ENCODE results near the gene PTPRK. TPM values are rescaled to one million over a fixed set of nuclear protein-coding genes. Genes with fewer than 3 reads are reported as not detected.

PTPRK gene
- polyA plus RNA-seq, 2 donors: 4.3 to 5.1 TPM

GRCh38 chr6:128278836-128279235 is 241.6 kb downstream of the PTPRK start:
- Histone ChIP-seq H3K4me1 (ENCODE audit: control insufficient read depth in 2 of 2, insufficient read depth in 2 of 2, low read length in 1 of 2) (no peaks in the 10 kb centered on the region), H3K27ac (ENCODE audit: low read depth in 2 of 2, low read length in 1 of 2) (no peak overlapping the region), H3K36me3 (ENCODE audit: control insufficient read depth in 2 of 2, insufficient read depth in 2 of 2, low read length in 1 of 2) (no peaks in the 10 kb centered on the region), H3K9me3 (ENCODE audit: control insufficient read depth in 2 of 2, insufficient read depth in 1 of 2, low read depth in 1 of 2, low read length in 1 of 2) (no peaks in the 10 kb centered on the region), H3K27me3 (ENCODE audit: control insufficient read depth in 1 of 2, insufficient read depth in 2 of 2, low read length in 2 of 2) (no peaks in the 10 kb centered on the region), H3K4me3 (ENCODE audit: low read depth in 1 of 2, low read length in 2 of 2) (no peak overlapping the region)
- 94% methylated on average over 1 of the region's 1 CpG for WGBS, 2 donors

- 85 to 89% methylated on average over 3 of the region's 3 CpGs for WGBS, 2 donors
- Histone ChIP-seq H3K4me3 (ENCODE audit: low read depth in 1 of 2, low read length in 2 of 2) (no peak overlapping the region), H3K36me3 (ENCODE audit: control insufficient read depth in 2 of 2, insufficient read depth in 2 of 2, low read length in 1 of 2) (no peaks in the 10 kb centered on the region), H3K9me3 (ENCODE audit: control insufficient read depth in 2 of 2, insufficient read depth in 1 of 2, low read depth in 1 of 2, low read length in 1 of 2) (no peaks in the 10 kb centered on the region), H3K27ac (ENCODE audit: low read depth in 2 of 2, low read length in 1 of 2) (no peak overlapping the region), H3K4me1 (ENCODE audit: control insufficient read depth in 2 of 2, insufficient read depth in 2 of 2, low read length in 1 of 2) (no peaks in the 10 kb centered on the region), H3K27me3 (ENCODE audit: control insufficient read depth in 1 of 2, insufficient read depth in 2 of 2, low read length in 2 of 2) (no peaks in the 10 kb centered on the region)
Measured at GRCh38 chr6:128277379-128277778, 243.0 kb downstream of the PTPRK start.

GRCh38 chr6:128276311-128276710 is 244.1 kb downstream of the PTPRK start:
- H3K27me3 ChIP-seq (ENCODE audit: control insufficient read depth in 1 of 2, insufficient read depth in 2 of 2, low read length in 2 of 2): no peaks in the 10 kb centered on the region
- H3K36me3 ChIP-seq (ENCODE audit: control insufficient read depth in 2 of 2, insufficient read depth in 2 of 2, low read length in 1 of 2): no peaks in the 10 kb centered on the region
- no peak overlapping the region for H3K27ac ChIP-seq (ENCODE audit: low read depth in 2 of 2, low read length in 1 of 2)
- H3K9me3 ChIP-seq (ENCODE audit: control insufficient read depth in 2 of 2, insufficient read depth in 1 of 2, low read depth in 1 of 2, low read length in 1 of 2): no peaks in the 10 kb centered on the region
- no peaks in the 10 kb centered on the region for H3K4me1 ChIP-seq (ENCODE audit: control insufficient read depth in 2 of 2, insufficient read depth in 2 of 2, low read length in 1 of 2)
- no peak overlapping the region for H3K4me3 ChIP-seq (ENCODE audit: low read depth in 1 of 2, low read length in 2 of 2)

DNA sequence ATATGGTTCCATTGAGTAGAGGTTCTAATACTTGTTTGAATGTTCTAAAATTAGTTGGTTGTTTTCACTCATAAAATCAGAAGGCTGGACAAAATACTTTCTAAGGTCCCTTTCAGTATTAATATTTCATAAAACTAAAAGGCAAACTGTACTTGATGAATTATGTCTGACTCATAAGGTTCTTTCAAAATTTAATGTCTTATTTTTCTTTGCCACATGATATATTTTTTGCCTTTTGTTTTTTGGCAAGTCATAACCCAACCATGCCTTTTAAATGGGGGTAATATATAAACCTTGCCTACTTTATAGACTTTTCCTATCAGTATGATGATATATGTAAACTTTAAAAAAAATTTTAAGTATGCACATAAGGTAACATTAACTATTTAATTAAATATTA is 244.7 kb downstream of the PTPRK start:
- Histone ChIP-seq H3K4me3 (ENCODE audit: low read depth in 1 of 2, low read length in 2 of 2) (no peak overlapping the region), H3K27me3 (ENCODE audit: control insufficient read depth in 1 of 2, insufficient read depth in 2 of 2, low read length in 2 of 2) (no peaks in the 10 kb centered on the region), H3K36me3 (ENCODE audit: control insufficient read depth in 2 of 2, insufficient read depth in 2 of 2, low read length in 1 of 2) (no peaks in the 10 kb centered on the region), H3K27ac (ENCODE audit: low read depth in 2 of 2, low read length in 1 of 2) (no peak overlapping the region), H3K9me3 (ENCODE audit: control insufficient read depth in 2 of 2, insufficient read depth in 1 of 2, low read depth in 1 of 2, low read length in 1 of 2) (no peaks in the 10 kb centered on the region), H3K4me1 (ENCODE audit: control insufficient read depth in 2 of 2, insufficient read depth in 2 of 2, low read length in 1 of 2) (no peaks in the 10 kb centered on the region)

- 73 to 83% methylated on average over 1 of the region's 1 CpG for WGBS, 2 donors
- no peaks in the 10 kb centered on the region for H3K4me1 ChIP-seq (ENCODE audit: control insufficient read depth in 2 of 2, insufficient read depth in 2 of 2, low read length in 1 of 2)
- H3K9me3 ChIP-seq (ENCODE audit: control insufficient read depth in 2 of 2, insufficient read depth in 1 of 2, low read depth in 1 of 2, low read length in 1 of 2): no peaks in the 10 kb centered on the region
- no peak overlapping the region for H3K4me3 ChIP-seq (ENCODE audit: low read depth in 1 of 2, low read length in 2 of 2)
- no peaks in the 10 kb centered on the region for H3K36me3 ChIP-seq (ENCODE audit: control insufficient read depth in 2 of 2, insufficient read depth in 2 of 2, low read length in 1 of 2)
- no peak overlapping the region for H3K27ac ChIP-seq (ENCODE audit: low read depth in 2 of 2, low read length in 1 of 2)
- no peaks in the 10 kb centered on the region for H3K27me3 ChIP-seq (ENCODE audit: control insufficient read depth in 1 of 2, insufficient read depth in 2 of 2, low read length in 2 of 2)
Measured at GRCh38 chr6:128275030-128275429, 245.4 kb downstream of the PTPRK start.

DNA sequence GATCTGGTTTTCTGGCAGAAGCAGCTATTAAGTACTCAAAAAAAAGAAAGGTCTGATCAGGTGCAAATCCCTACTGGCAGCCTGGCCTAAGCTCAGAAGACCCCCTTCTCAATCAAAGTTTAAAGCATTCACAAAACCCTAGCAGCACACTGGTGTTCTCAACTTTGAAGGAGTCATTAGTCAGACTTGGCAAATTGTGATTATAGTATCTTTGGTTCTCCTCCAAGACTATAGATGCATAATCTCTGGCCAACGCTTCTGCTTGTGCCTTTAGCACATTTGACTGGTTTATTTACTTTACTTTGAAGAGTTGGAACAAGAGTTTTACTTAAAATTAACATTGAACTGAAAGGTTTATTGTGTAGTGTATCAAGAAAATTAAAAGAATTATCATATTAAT is 248.9 kb downstream of the PTPRK start:
- Histone ChIP-seq H3K27ac (ENCODE audit: low read depth in 2 of 2, low read length in 1 of 2) (no peak overlapping the region), H3K4me3 (ENCODE audit: low read depth in 1 of 2, low read length in 2 of 2) (no peak overlapping the region), H3K27me3 (ENCODE audit: control insufficient read depth in 1 of 2, insufficient read depth in 2 of 2, low read length in 2 of 2) (no peaks in the 10 kb centered on the region), H3K9me3 (ENCODE audit: control insufficient read depth in 2 of 2, insufficient read depth in 1 of 2, low read depth in 1 of 2, low read length in 1 of 2) (no peaks in the 10 kb centered on the region), H3K4me1 (ENCODE audit: control insufficient read depth in 2 of 2, insufficient read depth in 2 of 2, low read length in 1 of 2) (no peaks in the 10 kb centered on the region), H3K36me3 (ENCODE audit: control insufficient read depth in 2 of 2, insufficient read depth in 2 of 2, low read length in 1 of 2) (no peaks in the 10 kb centered on the region)
- WGBS, 2 donors: 30 to 41% methylated on average over 1 of the region's 1 CpG

GRCh38 chr6:128271011-128271410 is 249.4 kb downstream of the PTPRK start:
- H3K9me3 ChIP-seq (ENCODE audit: control insufficient read depth in 2 of 2, insufficient read depth in 1 of 2, low read depth in 1 of 2, low read length in 1 of 2): no peaks in the 10 kb centered on the region
- no peak overlapping the region for H3K4me3 ChIP-seq (ENCODE audit: low read depth in 1 of 2, low read length in 2 of 2)
- no peaks in the 10 kb centered on the region for H3K36me3 ChIP-seq (ENCODE audit: control insufficient read depth in 2 of 2, insufficient read depth in 2 of 2, low read length in 1 of 2)
- H3K27ac ChIP-seq (ENCODE audit: low read depth in 2 of 2, low read length in 1 of 2): no peak overlapping the region
- 52 to 63% methylated on average over 2 of the region's 2 CpGs for WGBS, 2 donors
- H3K27me3 ChIP-seq (ENCODE audit: control insufficient read depth in 1 of 2, insufficient read depth in 2 of 2, low read length in 2 of 2): no peaks in the 10 kb centered on the region
- H3K4me1 ChIP-seq (ENCODE audit: control insufficient read depth in 2 of 2, insufficient read depth in 2 of 2, low read length in 1 of 2): no peaks in the 10 kb centered on the region

DNA sequence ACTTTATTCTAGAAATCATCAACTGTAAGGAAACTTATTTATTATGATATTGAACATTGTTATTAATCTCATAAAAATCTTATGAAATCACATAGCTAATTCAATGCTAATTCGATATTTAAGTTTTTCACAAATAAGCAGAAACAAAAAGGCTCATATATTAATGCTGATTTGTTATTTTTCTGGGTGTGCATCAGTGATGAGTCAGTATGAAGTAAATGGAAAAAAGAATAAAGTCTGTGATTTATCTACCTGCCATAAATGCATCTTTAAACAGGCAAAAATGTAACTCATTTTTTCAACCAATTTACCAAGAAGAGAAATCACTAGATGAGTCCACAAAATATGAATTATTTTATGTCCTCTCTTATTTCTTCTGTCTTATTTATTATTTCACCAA is 253.5 kb downstream of the PTPRK start:
- Histone ChIP-seq H3K36me3 (ENCODE audit: control insufficient read depth in 2 of 2, insufficient read depth in 2 of 2, low read length in 1 of 2) (no peaks in the 10 kb centered on the region), H3K27me3 (ENCODE audit: control insufficient read depth in 1 of 2, insufficient read depth in 2 of 2, low read length in 2 of 2) (no peaks in the 10 kb centered on the region), H3K27ac (ENCODE audit: low read depth in 2 of 2, low read length in 1 of 2) (no peak overlapping the region), H3K4me3 (ENCODE audit: low read depth in 1 of 2, low read length in 2 of 2) (no peak overlapping the region), H3K4me1 (ENCODE audit: control insufficient read depth in 2 of 2, insufficient read depth in 2 of 2, low read length in 1 of 2) (no peaks in the 10 kb centered on the region), H3K9me3 (ENCODE audit: control insufficient read depth in 2 of 2, insufficient read depth in 1 of 2, low read depth in 1 of 2, low read length in 1 of 2) (no peaks in the 10 kb centered on the region)
- WGBS, 2 donors: 75 to 93% methylated on average over 1 of the region's 1 CpG

- 94 to 97% methylated on average over 3 of the region's 3 CpGs for WGBS, 2 donors
- no peaks in the 10 kb centered on the region for H3K36me3 ChIP-seq (ENCODE audit: control insufficient read depth in 2 of 2, insufficient read depth in 2 of 2, low read length in 1 of 2)
- no peaks in the 10 kb centered on the region for H3K4me1 ChIP-seq (ENCODE audit: control insufficient read depth in 2 of 2, insufficient read depth in 2 of 2, low read length in 1 of 2)
- H3K9me3 ChIP-seq (ENCODE audit: control insufficient read depth in 2 of 2, insufficient read depth in 1 of 2, low read depth in 1 of 2, low read length in 1 of 2): no peaks in the 10 kb centered on the region
- H3K4me3 ChIP-seq (ENCODE audit: low read depth in 1 of 2, low read length in 2 of 2): no peak overlapping the region
- H3K27me3 ChIP-seq (ENCODE audit: control insufficient read depth in 1 of 2, insufficient read depth in 2 of 2, low read length in 2 of 2): no peaks in the 10 kb centered on the region
- no peak overlapping the region for H3K27ac ChIP-seq (ENCODE audit: low read depth in 2 of 2, low read length in 1 of 2)
Measured at GRCh38 chr6:128265706-128266105, 254.7 kb downstream of the PTPRK start.

GRCh38 chr6:128259730-128260685 is 260.4 kb downstream of the PTPRK start:
- no peak overlapping the region for H3K27ac ChIP-seq (ENCODE audit: low read depth in 2 of 2, low read length in 1 of 2)
- no peaks in the 10 kb centered on the region for H3K4me1 ChIP-seq (ENCODE audit: control insufficient read depth in 2 of 2, insufficient read depth in 2 of 2, low read length in 1 of 2)
- H3K27me3 ChIP-seq (ENCODE audit: control insufficient read depth in 1 of 2, insufficient read depth in 2 of 2, low read length in 2 of 2): no peaks in the 10 kb centered on the region
- no peaks in the 10 kb centered on the region for H3K36me3 ChIP-seq (ENCODE audit: control insufficient read depth in 2 of 2, insufficient read depth in 2 of 2, low read length in 1 of 2)
- WGBS, 2 donors: 80 to 81% methylated on average over 6 of the region's 6 CpGs
- H3K9me3 ChIP-seq (ENCODE audit: control insufficient read depth in 2 of 2, insufficient read depth in 1 of 2, low read depth in 1 of 2, low read length in 1 of 2): no peaks in the 10 kb centered on the region
- H3K4me3 ChIP-seq (ENCODE audit: low read depth in 1 of 2, low read length in 2 of 2): no peak overlapping the region

Data from esophagus (tissue), 2 donors.